Type B pancreatic cell (in vitro differentiated cells): Measurements from ENCODE around the gene MACO1. TPM values are rescaled to one million over a fixed set of nuclear protein-coding genes. Genes with fewer than 3 reads are reported as not detected.

Experiments
- DNase-seq: peaks from one replicate; pipeline ENCODE4 v3.0.0; 2021; ENCODE audit warnings: mixed read lengths; ENCODE audit not compliant: unreplicated experiment; ENCODE audit errors: extremely low spot score
- H3K27ac Mint-ChIP-seq: 2 replicates; pipeline ENCODE4 v1.8.0; 2021; ENCODE audit warnings: mild to moderate bottlenecking, mixed read lengths
- H3K27me3 Mint-ChIP-seq: 2 replicates; pipeline ENCODE4 v1.8.0; 2021; ENCODE audit warnings: mixed read lengths
- H3K36me3 Mint-ChIP-seq: 2 replicates; pipeline ENCODE4 v1.8.0; 2021; ENCODE audit warnings: mixed read lengths
- H3K4me1 Mint-ChIP-seq: one replicate; pipeline ENCODE4 v1.8.0; 2021; ENCODE audit warnings: mixed read lengths; ENCODE audit not compliant: unreplicated experiment
- H3K4me3 Mint-ChIP-seq: 2 replicates; pipeline ENCODE4 v1.8.0; 2021; ENCODE audit warnings: mild to moderate bottlenecking, mixed read lengths
- H3K9me3 Mint-ChIP-seq: 2 replicates; pipeline ENCODE4 v1.8.0; 2021; ENCODE audit warnings: mixed read lengths
- total RNA-seq: library from RNA; stranded (reverse); gene quantifications from 2 replicates; pipeline ENCODE4 v1.2.1, GENCODE V29; 2021; ENCODE audit warnings: low replicate concordance
- TF ChIP-seq, protein P1 (sequence below): fragments of 200-600 bp; sonication (generic); conservative IDR thresholded peaks from 2 replicates; pipeline ENCODE4 v1.5.0; 2021; ENCODE audit warnings: antibody characterized with exemption, mild to moderate bottlenecking

Gene MACO1
- total RNA-seq, 1 donor from 2014 or later = 22.0 TPM

DNA sequence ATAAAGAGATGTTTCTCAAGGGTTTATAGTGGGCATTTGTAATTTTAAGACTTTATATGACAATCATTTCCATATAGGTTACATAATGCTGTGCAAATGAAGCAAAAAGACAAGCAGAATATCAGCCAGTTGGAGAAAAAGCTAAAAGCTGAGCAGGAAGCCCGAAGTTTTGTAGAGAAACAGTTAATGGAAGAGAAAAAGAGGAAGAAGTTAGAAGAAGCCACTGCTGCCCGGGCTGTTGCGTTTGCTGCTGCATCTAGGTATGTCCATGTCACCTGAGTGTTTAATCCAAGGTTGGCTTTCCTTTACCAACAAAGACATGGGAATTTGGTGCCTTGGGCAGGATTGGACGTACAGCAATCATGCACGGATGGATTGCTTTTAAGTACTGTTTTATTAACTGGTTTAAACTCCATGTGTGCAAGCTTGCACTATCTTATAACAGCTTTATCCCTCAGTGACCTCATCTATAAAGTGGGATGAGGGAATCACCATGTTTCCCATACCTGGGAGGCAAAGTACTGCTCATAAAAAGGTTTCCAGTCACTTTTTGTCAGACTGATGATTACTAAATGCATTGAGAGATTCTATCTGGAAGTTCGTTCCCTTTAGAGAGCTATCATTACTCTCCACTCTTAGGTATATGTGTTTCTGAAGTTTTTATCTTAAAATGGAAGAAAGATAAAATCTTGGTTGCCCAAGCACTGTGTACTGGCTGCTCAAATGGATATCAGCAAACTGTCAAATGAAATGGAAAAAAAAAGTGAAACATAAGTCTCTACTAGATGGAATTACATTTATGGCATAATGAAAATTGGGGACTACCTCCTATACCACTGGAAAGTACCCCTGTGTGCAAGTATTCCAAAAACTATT, 55.1 kb downstream of the MACO1 start:
- Mint-ChIP-seq H3K27me3 (no peaks in the 10 kb centered on the region), H3K27ac (no peak overlapping the region), H3K9me3 (no peaks in the 10 kb centered on the region), H3K4me3 (no peak overlapping the region), H3K4me1 (no peaks in the 10 kb centered on the region), H3K36me3 (peaks cover 25% of the 10 kb centered on the region)
- TF ChIP-seq, protein P1, sequence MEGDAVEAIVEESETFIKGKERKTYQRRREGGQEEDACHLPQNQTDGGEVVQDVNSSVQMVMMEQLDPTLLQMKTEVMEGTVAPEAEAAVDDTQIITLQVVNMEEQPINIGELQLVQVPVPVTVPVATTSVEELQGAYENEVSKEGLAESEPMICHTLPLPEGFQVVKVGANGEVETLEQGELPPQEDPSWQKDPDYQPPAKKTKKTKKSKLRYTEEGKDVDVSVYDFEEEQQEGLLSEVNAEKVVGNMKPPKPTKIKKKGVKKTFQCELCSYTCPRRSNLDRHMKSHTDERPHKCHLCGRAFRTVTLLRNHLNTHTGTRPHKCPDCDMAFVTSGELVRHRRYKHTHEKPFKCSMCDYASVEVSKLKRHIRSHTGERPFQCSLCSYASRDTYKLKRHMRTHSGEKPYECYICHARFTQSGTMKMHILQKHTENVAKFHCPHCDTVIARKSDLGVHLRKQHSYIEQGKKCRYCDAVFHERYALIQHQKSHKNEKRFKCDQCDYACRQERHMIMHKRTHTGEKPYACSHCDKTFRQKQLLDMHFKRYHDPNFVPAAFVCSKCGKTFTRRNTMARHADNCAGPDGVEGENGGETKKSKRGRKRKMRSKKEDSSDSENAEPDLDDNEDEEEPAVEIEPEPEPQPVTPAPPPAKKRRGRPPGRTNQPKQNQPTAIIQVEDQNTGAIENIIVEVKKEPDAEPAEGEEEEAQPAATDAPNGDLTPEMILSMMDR = no peak
- DNase-seq = no peak

DNA sequence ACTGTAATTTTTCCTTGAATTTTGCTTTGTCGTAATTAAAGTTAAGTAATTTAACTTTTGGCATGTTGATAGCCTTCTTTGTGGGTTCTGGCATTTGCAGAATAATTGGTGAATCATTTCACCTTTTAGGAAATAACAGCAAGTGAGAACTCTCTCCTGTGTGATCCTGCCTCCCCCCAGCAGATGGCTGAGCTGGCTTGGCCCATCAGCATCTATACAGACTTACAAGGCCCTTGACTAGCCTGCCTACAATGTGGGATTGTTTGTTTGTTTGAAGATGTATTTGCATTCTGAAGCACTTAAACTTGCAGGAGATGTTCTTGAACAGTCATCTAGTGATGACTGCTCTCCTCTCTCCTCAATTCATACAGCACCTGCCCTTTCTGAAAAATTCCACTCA, 55.9 kb downstream of the MACO1 start:
- DNase-seq = no peak

DNA sequence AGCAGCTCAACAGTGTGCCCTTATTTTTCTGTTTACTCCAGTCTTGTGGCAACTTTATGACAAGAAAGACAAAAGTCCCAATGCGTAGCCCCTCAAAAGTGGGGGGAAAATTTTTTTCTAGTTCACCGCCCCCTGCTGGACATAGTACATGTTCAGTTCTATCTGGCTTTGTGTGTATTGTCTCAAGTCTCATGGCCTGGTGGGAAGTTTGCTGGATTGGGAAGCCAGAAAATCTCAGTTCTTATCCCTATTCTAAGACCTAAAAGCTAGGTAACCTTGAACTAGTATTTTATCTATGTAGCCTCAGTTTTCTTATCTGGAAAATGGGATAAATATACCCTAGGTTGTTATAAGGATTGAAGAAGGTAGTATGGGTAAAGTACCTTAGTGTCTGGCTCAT, 56.9 kb downstream of the MACO1 start:
- no peak overlapping the region for H3K4me3 Mint-ChIP-seq
- H3K9me3 Mint-ChIP-seq = no peaks in the 10 kb centered on the region
- no peaks in the 10 kb centered on the region for H3K4me1 Mint-ChIP-seq
- DNase-seq = no peak
- H3K27ac Mint-ChIP-seq = no peak overlapping the region
- TF ChIP-seq, protein P1 = peak; percentile 75
- H3K27me3 Mint-ChIP-seq = no peaks in the 10 kb centered on the region
- H3K36me3 Mint-ChIP-seq = peaks cover 30% of the 10 kb centered on the region

More for the DNA sequence above, 55.9 kb downstream of the MACO1 start:
- no peaks in the 10 kb centered on the region for H3K9me3 Mint-ChIP-seq
- no peaks in the 10 kb centered on the region for H3K27me3 Mint-ChIP-seq
- TF ChIP-seq, protein P1 = peak; percentile 47
- H3K4me3 Mint-ChIP-seq = no peak overlapping the region
- peaks cover 26% of the 10 kb centered on the region for H3K36me3 Mint-ChIP-seq
- H3K4me1 Mint-ChIP-seq = no peaks in the 10 kb centered on the region
- no peak overlapping the region for H3K27ac Mint-ChIP-seq

DNA sequence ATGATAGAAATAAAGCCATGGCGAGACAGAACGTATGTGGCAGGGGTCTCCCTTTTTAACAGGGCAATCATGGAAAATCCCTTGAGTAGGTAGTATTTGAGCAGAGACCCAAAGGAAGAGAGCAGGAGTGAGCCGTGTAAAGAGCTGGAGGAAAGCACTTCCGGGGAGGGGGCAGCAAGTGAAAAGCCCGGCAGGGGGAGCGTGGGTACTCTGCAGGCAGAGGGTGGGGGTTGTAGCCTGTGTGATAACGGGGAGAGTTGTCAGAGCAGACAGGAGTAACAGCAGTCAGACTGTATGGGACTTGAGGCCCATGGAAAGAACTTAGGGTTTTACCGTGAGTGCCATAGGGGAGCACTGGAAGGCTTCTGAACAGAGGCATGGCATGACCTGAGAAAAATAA, 61.6 kb downstream of the MACO1 start:
- no peak overlapping the region for H3K27ac Mint-ChIP-seq
- H3K36me3 Mint-ChIP-seq = peaks cover 38% of the 10 kb centered on the region
- DNase-seq = no peak
- H3K4me3 Mint-ChIP-seq = no peak overlapping the region
- H3K9me3 Mint-ChIP-seq = no peaks in the 10 kb centered on the region
- no peaks in the 10 kb centered on the region for H3K27me3 Mint-ChIP-seq
- H3K4me1 Mint-ChIP-seq = no peaks in the 10 kb centered on the region
- TF ChIP-seq, protein P1 = no peak

DNA sequence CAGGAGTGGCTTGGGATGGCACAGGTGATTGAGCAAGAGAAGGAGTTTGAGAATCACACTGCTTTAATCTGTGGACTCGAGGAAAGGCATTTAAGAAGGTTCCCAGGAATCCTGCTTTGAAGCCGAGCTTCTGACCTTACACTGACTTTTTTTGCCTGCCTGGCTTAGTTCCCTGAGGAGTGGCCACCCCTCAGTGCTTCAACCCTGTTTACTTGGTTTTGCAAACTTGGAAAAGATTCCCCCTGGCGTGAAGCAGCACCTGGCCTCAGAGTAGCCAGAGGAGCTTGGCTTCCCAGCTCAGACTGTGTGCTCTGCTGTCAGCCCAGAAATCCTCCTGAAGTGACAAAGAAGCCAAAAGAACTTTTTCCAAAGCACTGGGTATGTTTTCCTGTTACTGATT, 64.3 kb downstream of the MACO1 start:
- Mint-ChIP-seq H3K4me1 (no peaks in the 10 kb centered on the region), H3K9me3 (no peaks in the 10 kb centered on the region), H3K27me3 (no peaks in the 10 kb centered on the region), H3K36me3 (peaks cover 32% of the 10 kb centered on the region), H3K27ac (no peak overlapping the region), H3K4me3 (no peak overlapping the region)
- TF ChIP-seq, protein P1 = no peak
- peak; percentile 13 for DNase-seq
